DOHH2 (cell line): Measurements from ENCODE around the gene CREBBP.

ENCODE experiments used
- H3F3A ChIP-seq: fragments of 200-600 bp; sonication (generic), shearing (Covaris generic); 2 replicates; pipeline ENCODE4 v1.6.0; 2016; ENCODE audit warnings: antibody characterized with exemption, mild to moderate bottlenecking; ENCODE audit not compliant: control insufficient read depth, insufficient read depth
- H3K27ac ChIP-seq: fragments of 200-600 bp; sonication (generic); 2 replicates; pipeline ENCODE4 v1.5.1; 2014; ENCODE audit warnings: low read depth, mild to moderate bottlenecking, low read length, moderate library complexity
- H3K27me3 ChIP-seq: fragments of 200-600 bp; sonication (generic); 2 replicates; pipeline ENCODE4 v1.6.1; 2014; ENCODE audit warnings: mild to moderate bottlenecking, low read length, mixed read lengths; ENCODE audit not compliant: control insufficient read depth
- H3K36me3 ChIP-seq: fragments of 200-600 bp; sonication (generic); 2 replicates; pipeline ENCODE4 v1.6.1; 2014; ENCODE audit warnings: mild to moderate bottlenecking, low read length, moderate library complexity, mixed read lengths; ENCODE audit not compliant: control insufficient read depth
- H3K4me1 ChIP-seq: fragments of 200-600 bp; sonication (generic); 2 replicates; pipeline ENCODE4 v1.6.1; 2014; ENCODE audit warnings: mild to moderate bottlenecking, low read length, mixed read lengths; ENCODE audit not compliant: control insufficient read depth
- H3K4me2 ChIP-seq: fragments of 200-600 bp; sonication (generic); 2 replicates; pipeline ENCODE4 v1.6.0; 2014; ENCODE audit warnings: mild to moderate bottlenecking, low read length, moderate library complexity
- H3K4me3 ChIP-seq: fragments of 200-600 bp; sonication (generic); 2 replicates; pipeline ENCODE4 v1.5.1; 2014; ENCODE audit warnings: mild to moderate bottlenecking, low read length, mixed read lengths
- H3K79me2 ChIP-seq: fragments of 200-600 bp; sonication (generic); 2 replicates; pipeline ENCODE4 v1.6.1; 2014; ENCODE audit warnings: mild to moderate bottlenecking, low read length, mixed read lengths; ENCODE audit not compliant: control insufficient read depth
- H3K9me2 ChIP-seq: fragments of 200-600 bp; sonication (generic); replicated peaks from 2 replicates; pipeline ENCODE4 v1.6.1; 2014; ENCODE audit warnings: mild to moderate bottlenecking, low read length, mixed read lengths; ENCODE audit not compliant: control insufficient read depth
- H3K9me3 ChIP-seq: fragments of 200-600 bp; sonication (generic); 2 replicates; pipeline ENCODE4 v1.6.1; 2014; ENCODE audit warnings: antibody characterized with exemption, low read length, mixed read lengths; ENCODE audit not compliant: control insufficient read depth, insufficient read depth
- H4K20me1 ChIP-seq: fragments of 200-600 bp; sonication (generic); 2 replicates; pipeline ENCODE4 v1.6.0; 2014; ENCODE audit warnings: low read depth, mild to moderate bottlenecking, antibody characterized with exemption, low read length, moderate library complexity; ENCODE audit not compliant: control insufficient read depth, insufficient read depth
- CTCF ChIP-seq: fragments of 200-600 bp; sonication (generic); IDR thresholded peaks from one replicate; pipeline ENCODE4 v1.5.1; 2014; ENCODE audit warnings: antibody characterized with exemption, mild to moderate bottlenecking, low read depth, low read length; ENCODE audit not compliant: poor library complexity, severe bottlenecking
- EZH2phosphoT487 ChIP-seq: fragments of 200-600 bp; sonication (generic); IDR thresholded peaks from 2 replicates; pipeline ENCODE4 v1.6.1; 2017; ENCODE audit warnings: borderline replicate concordance, mild to moderate bottlenecking, antibody characterized with exemption, low read length, moderate library complexity, mixed read lengths

Gene CREBBP

GRCh38 chr16:3838600-3839401 is 41.7 kb downstream of the CREBBP start:
- Histone ChIP-seq H3K27ac (no peak overlapping the region), H4K20me1 (no peaks in the 10 kb centered on the region)

DNA sequence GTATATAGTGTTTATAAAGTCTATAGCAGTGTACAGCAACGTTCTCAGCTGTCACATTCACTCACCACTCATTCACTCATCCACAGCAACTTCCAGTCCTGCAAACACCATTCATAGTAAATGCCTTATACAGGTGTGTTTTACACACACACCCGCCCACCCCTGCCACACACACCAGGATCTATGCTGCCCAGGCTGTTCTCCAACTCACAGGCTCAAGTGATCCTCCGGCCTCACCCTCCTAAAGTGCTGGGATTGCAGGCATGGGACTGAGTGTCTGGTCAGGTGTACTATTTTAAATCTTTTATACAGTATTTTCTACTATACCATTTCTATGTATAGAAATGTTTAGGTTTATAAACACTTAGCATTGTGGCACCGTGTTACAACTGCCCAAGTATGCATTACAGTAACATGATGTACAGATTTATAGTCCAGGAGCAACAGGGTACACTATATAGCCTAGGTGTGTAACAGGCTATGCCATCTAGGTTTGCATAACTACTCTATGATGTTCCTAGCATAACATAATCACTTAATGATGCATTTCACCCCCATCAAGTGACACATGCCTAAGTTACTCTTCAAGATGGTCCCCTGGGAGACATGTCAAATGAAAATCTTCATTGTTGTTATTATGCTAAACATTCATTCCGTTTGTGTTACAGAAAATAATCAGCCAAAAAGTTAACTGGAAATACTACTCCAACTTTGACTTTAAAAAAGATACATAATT is 42.5 kb downstream of the CREBBP start:
- H3K4me3 ChIP-seq, result no peak overlapping the region
- TF ChIP-seq CTCF, result no peak
- no peak for TF ChIP-seq EZH2phosphoT487
- no peak overlapping the region for H3K4me2 ChIP-seq
- H3F3A ChIP-seq, result no peaks in the 10 kb centered on the region
- H3K9me3 ChIP-seq, result peaks cover 9% of the 10 kb centered on the region; the same call in 1 of the 2 replicates
- H3K27ac ChIP-seq, result no peak overlapping the region
- peaks cover 36% of the 10 kb centered on the region for H3K36me3 ChIP-seq
- no peaks in the 10 kb centered on the region for H3K27me3 ChIP-seq
- no peaks in the 10 kb centered on the region for H3K4me1 ChIP-seq
- no peaks in the 10 kb centered on the region for H3K9me2 ChIP-seq
- no peaks in the 10 kb centered on the region for H4K20me1 ChIP-seq
- peaks cover 96% of the 10 kb centered on the region for H3K79me2 ChIP-seq

More at GRCh38 chr16:3838600-3839401, 41.7 kb downstream of the CREBBP start:
- Histone ChIP-seq H3K79me2 (peaks cover 96% of the 10 kb centered on the region), H3K9me2 (no peaks in the 10 kb centered on the region), H3K4me2 (no peak overlapping the region), H3F3A (no peaks in the 10 kb centered on the region), H3K4me1 (no peaks in the 10 kb centered on the region), H3K9me3 (peaks cover 6% of the 10 kb centered on the region; the same call in 1 of the 2 replicates), H3K4me3 (no peak overlapping the region), H3K27me3 (no peaks in the 10 kb centered on the region), H3K36me3 (peaks cover 30% of the 10 kb centered on the region)
- no peak for TF ChIP-seq CTCF
- no peak for TF ChIP-seq EZH2phosphoT487

DNA sequence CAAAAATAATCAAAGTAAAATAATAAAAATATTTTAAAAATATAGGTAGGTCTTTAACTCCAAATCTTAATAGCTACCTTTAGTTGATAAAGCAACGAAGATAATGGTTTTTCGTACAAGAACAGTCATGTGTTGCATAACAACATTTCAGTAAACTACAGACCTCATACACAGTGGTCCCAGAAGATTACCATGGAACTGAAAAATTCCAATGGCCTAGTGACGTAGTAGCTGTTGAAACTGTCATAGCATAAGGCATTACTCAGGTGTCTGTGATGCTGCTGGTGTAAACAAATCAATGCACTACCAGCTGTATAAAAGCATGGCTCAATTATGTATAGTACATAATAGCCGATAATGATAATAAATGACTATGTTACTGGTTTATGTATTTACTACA is 43.9 kb downstream of the CREBBP start:
- Histone ChIP-seq H3K4me2 (no peak overlapping the region), H3K27ac (no peak overlapping the region), H3K79me2 (peaks cover 96% of the 10 kb centered on the region), H3K9me2 (no peaks in the 10 kb centered on the region), H3K4me1 (no peaks in the 10 kb centered on the region), H3F3A (no peaks in the 10 kb centered on the region), H3K27me3 (no peaks in the 10 kb centered on the region), H3K9me3 (peaks cover 17% of the 10 kb centered on the region; the same call in 1 of the 2 replicates), H4K20me1 (no peaks in the 10 kb centered on the region), H3K4me3 (no peak overlapping the region), H3K36me3 (peaks cover 45% of the 10 kb centered on the region)
- TF ChIP-seq EZH2phosphoT487 (no peak), CTCF (no peak)
